ENCODE results near the gene PHKA2.
"Not testable (repeated sequence)": the region's sequence is repeated elsewhere in the genome, so short reads cannot be mapped to it uniquely, and the experiment has no call there.

The PHKA2 gene, protein sequence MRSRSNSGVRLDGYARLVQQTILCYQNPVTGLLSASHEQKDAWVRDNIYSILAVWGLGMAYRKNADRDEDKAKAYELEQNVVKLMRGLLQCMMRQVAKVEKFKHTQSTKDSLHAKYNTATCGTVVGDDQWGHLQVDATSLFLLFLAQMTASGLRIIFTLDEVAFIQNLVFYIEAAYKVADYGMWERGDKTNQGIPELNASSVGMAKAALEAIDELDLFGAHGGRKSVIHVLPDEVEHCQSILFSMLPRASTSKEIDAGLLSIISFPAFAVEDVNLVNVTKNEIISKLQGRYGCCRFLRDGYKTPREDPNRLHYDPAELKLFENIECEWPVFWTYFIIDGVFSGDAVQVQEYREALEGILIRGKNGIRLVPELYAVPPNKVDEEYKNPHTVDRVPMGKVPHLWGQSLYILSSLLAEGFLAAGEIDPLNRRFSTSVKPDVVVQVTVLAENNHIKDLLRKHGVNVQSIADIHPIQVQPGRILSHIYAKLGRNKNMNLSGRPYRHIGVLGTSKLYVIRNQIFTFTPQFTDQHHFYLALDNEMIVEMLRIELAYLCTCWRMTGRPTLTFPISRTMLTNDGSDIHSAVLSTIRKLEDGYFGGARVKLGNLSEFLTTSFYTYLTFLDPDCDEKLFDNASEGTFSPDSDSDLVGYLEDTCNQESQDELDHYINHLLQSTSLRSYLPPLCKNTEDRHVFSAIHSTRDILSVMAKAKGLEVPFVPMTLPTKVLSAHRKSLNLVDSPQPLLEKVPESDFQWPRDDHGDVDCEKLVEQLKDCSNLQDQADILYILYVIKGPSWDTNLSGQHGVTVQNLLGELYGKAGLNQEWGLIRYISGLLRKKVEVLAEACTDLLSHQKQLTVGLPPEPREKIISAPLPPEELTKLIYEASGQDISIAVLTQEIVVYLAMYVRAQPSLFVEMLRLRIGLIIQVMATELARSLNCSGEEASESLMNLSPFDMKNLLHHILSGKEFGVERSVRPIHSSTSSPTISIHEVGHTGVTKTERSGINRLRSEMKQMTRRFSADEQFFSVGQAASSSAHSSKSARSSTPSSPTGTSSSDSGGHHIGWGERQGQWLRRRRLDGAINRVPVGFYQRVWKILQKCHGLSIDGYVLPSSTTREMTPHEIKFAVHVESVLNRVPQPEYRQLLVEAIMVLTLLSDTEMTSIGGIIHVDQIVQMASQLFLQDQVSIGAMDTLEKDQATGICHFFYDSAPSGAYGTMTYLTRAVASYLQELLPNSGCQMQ

DNA sequence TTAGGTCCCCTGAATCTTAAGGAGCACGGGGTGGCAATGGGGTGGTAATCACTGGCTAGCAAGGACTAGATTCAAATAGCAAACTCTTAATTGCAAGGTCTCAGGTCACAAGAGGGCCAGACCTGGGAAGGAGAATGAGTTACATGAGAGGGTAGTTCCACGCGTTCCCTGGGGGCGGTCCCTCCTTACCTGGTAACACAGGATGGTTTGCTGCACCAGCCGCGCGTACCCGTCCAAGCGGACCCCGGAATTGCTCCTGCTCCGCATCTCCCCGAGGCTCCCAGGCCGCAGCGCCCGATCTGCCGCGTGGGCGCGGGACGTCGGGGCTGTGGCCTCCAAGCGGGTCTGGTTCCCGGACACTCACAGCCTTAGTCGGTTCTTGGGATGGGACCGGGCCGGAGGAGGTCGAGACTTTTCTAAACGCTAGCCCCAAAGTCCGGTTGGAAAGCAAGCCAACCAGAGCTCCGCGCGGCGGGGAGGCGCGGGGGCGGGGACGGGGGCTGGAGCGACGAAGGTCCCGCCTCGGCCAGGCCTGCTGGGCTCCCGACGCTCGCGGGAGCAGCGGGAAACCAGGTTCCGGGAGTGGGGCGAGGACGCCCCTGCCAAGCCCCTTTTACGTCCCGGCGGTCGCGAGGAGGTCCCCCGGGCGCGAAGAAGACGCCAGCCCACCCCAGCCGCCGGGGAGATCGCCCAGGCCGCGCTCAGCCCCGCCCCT is at the start of gene PHKA2:
Gene PHKA2, minus strand, starts transcription at position 449 of the 715 bp plus-strand sequence. Its CDS starts 182 bp downstream, at position 267.
- no peak for DNase-seq

DNA sequence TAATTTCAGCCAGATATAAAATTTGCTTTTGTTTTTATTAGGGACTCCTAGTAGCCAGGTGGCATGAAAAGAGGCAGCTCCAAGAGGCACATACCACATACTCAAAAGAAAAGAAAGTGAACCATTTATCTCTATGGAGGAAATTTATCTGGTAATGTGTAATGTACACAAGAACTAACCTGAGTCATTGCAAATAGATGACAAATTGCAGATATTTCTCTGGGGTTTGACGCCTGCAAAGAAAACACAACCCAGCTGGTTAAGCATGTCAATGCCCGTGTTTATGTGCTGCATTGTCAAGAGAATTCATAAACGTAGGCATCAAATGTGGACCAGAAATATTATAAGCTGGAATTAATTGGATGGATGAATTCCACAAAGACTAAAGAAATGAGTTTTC is 46.9 kb upstream of the PHKA2 start:
- no peak for DNase-seq

GRCh38 chrX:19028560-19028959 is 44.6 kb upstream of the PHKA2 start:
- DNase-seq, result no peak

DNA sequence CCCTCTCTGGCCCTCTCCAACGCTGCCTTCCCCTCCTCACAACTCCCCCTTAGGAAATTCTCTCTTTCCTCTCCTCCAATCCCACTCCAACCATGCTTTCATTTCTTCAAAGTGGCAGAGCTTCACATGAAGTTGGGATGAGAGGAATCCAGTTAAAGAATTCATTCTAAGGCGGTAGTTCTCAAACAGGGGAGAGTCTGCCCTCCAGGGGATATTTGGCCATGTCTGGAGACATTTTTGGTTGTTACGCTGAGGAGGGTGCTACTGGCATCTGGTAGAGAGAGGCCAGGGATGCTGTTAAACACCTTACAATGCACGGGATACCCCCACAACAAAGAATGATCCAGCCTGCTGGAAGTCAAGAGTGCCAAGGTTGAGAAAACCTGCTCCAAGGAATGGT is 40.5 kb upstream of the PHKA2 start:
- DNase-seq, result no peak

DNA sequence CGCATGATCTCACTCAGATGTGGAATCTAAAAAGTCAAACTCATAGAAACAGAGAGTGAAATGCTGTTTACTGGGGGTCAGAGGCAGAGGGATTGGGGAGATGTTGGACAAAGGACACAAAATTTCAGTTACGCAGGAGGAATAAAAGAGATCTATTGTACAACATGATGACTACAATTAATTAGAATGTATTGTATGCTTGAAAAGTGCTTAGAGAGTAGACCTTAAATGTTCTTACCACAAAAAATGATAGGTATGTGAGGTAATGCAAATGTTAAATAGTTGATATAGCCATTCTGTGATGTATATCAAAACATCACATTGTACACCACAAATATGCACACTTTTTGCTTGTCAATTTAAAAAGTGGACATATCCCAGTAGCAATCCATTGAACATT is 36.1 kb upstream of the PHKA2 start:
- no peak for DNase-seq

DNA sequence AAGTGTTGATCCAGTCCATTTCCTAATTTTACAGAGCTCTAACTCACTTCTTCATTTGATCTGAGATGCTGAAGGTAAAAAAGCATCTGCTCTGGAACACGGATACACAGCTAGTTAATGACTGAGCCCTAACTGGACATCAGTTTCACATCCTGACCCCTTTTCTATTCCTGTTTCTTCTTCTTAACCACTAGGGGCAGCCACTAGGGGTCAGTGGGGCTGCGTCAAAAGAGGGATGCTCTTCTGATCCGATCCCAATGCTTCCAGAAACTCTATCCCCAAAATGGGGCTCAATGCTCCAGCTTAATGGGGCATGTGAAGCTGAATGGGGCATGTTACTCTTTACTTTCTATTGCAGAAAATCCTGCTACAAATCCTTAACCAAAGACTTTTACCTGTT is 33.4 kb upstream of the PHKA2 start:
- no peak for DNase-seq

DNA sequence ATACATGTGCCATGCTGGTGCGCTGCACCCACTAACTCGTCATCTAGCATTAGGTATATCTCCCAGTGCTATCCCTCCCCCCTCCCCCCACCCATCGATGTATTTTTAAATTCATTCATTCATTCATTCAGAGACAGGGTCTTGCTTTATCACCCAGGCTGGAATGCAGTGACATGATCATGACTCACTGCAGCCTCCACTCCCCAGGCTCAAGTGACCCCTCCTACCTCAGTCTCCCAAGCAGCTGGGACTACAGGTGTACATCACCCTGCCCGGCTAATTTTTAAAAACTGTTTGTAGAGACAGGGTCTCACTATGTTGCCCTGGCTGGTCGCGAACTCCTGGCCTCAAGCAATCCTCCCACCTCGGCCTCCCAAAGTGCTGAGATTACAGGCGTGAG is 32.7 kb upstream of the PHKA2 start:
- not testable (repeated sequence) for DNase-seq

- no peak for DNase-seq
These were observed 24.0 kb upstream of the PHKA2 start for GRCh38 chrX:19007868-19008267.

- DNase-seq, result no peak
These were observed 23.1 kb upstream of the PHKA2 start for GRCh38 chrX:19007011-19007410.

DNA sequence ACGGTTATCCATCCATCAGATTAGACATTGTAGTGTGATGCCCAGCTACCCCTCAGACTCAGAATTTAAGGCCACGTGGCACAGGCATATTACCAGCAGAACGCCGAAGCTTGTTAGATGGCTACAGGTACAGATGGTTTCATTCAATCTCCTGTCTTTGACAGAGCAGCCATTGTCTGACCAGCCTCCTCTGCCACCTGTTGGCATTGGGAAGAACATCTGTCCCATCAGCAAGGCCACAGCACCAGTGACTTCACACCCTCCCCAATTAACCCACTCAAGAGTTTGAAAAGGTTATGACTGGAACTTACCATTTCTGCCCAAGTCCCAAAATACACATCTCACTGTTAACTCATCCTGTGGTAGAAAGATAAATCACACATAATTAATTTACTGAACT is 22.0 kb upstream of the PHKA2 start:
- DNase-seq, result no peak

DNA sequence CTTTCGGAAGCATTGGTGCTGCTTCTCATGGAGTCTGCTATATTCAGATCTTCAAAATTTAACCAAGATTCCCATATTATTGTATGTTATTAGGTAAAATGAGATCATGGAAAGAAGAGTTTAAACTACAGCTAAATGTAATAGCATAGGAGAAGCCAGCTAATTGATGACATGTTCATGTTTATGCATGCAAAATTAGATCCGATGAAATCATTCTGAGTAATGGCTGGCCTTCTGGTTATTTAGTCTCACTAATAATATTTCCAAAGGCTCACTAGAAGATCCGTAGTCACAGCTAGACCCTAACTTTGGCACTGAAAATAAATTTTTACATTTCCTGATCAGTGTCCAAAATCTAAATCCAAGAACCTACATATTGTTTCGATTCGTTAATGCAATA is 19.8 kb upstream of the PHKA2 start:
- no peak for DNase-seq

- DNase-seq, result no peak
These were observed 14.7 kb upstream of the PHKA2 start for GRCh38 chrX:18998653-18999052.

DNA sequence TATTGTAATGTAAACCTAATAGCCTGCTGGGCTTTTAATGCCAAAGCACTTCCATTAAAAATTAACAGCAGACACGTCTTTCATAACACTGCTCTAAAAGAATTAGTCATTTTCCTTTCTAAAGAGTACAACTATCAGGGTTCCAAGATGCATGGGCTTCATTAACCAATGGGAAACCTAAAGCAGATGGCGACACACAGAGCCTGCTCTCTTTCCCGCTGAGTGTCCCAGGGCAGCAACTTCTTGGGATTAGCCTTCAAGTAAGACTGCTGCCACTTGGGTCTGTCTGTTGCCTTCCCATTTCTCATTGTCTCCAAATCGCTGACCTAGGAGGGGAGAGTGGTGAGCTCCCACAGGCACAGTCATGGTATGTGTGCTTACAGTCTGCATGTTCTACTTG is 14.0 kb upstream of the PHKA2 start:
- no peak for DNase-seq

DNA sequence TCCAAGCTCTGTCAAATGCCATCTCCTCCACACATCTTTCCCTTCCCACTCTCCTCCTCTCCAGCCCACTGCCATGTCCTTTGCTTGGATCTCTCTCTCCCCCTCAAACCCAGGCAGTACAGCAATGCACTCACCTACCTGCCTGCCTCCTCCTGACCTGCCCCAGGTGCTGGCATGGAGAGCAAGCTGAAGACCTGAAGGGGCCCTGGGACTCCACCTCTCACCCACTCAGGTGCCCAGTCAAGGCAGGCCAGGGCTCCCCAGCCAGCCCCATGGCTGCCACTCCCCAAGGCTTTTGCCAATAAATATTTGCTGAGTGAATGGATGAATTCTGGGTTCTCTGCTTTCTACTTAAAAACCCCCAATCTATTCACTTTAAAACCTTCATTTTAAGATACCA is 12.6 kb upstream of the PHKA2 start:
- no peak for DNase-seq

DNA sequence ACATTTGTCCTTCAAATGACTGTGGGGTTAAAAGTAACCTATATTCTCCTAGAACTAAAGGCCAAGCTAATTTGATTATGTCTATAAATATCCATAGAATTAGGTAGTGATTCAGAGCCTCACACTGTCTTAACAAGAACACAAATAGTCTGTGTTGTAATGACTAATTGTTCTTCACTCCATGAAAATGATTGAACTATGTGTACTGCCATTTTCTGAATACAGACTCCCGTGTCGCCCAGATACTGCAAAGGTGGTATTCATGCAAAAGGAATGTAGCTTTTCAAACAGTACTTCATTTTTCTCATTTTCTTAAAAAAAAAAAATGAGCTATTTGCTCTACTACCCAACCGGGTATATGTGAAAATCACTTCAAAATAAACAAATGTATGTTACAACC is 11.3 kb upstream of the PHKA2 start:
- no peak for DNase-seq

DNA sequence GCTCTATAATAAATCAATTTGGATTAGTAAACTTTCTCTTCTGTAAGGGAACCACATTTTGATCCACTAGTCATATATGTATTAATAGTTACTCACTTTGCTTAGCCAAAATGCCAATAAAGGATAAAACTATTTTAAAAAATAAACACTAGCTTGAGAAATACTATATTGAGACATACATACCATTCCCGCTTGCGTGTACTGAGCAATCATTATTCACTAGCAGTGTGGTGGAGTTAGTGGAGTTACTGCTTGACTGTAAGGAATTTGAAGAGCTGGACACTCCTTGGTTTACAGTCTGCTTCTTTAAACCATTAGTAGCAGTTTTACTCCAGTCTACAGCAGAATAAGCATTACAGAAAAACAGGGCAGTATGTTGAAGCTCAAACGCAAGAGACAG is 10.8 kb upstream of the PHKA2 start:
- DNase-seq, result no peak

DNA sequence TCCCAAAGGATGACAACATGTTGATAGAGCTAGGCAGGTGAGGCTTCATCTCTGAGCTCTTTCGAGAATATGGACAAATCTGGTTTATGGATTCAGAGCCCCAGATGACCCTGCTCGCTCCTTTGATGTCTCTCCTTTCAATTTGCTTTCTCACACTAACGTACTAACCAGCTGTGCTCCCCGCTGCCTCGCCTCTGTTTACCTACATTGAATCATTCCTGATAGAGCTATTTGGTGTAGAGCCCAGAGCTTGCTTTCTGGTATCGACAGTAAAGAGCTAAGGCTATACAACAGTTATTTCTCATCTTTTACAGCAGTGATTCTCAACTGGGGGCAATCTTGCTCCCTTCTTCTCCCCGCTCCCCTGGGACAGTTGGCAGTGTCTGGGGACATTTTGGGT is 8.9 kb upstream of the PHKA2 start:
- DNase-seq, result no peak

DNA sequence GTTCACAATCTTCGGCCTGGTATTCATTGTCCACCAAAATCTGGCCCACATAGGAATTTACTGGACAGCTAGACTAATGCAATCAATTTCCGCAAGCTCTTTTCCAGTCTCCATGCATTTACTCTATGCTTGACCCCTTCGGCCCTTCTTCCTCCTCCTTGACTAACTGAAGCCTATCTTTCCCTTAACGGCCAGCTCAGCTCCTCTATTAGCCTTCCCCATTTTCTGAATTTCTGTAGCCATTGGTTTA is 1.2 kb upstream of the PHKA2 start:
- DNase-seq, result no peak

DNA sequence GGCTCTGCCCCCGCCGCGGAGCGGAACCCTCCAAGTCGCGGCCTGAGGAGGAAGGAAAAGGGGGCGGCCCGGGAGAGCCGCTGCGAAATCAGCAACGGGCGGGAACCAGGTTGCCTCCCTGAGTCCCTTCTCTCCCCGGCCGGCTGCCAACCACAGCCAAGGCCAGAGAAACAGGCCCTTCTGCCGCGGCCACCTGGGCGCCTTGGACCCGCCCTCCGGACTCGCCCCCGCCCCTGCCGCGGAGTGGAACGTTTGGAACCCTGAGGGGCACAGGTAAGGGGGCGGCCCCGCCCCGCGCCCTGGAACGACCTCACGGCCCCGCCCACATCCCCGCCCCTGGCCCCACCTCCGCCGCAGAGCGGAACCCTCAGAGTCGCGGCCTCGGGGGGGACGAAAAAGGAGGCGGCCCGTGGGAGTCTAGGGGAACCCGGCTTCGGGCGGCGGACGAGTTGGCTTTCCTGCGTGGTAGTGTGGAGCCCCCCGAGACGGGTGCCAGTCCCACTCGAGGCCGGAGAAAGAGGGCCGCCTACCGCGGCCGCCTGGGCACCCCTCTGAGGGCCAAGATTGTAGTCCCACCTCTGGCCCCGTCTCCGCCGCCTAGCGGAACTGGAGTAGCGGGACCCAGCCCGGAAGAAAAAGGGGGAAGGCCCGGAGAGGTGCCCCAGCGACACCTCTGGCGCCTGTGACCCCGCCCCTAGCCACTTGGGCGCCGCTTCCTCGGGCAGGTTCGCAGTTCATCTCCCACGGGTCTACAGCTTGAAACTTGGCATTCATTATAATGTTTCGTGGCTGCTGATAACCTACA is 669 bp upstream of the PHKA2 start:
- peak; percentile 48 for DNase-seq

GRCh38 chrX:18981124-18981807 is 2.6 kb downstream of the PHKA2 start:
- DNase-seq, result no peak

GRCh38 chrX:18980262-18980661 is 3.7 kb downstream of the PHKA2 start:
- not testable (repeated sequence) for DNase-seq

GRCh38 chrX:18974993-18975392 is 8.9 kb downstream of the PHKA2 start:
- no peak for DNase-seq

Measured in NCI-H1417 treated with DMSO at 0.1 percent for 48 hours (cell line).